Heart right ventricle (tissue), 16 donors: ENCODE measurements around the gene ZBTB7C. TPM values are rescaled to one million over a fixed set of nuclear protein-coding genes. Genes with fewer than 3 reads are reported as not detected.

Source experiments
- ATAC-seq, 8 donors: fragments of 200-7000 bp; cut with Tn5 transposase; one replicate each; pipeline ENCODE4 v1.9.1; 2020; ENCODE audit warnings: mild to moderate bottlenecking in 8 of 8, moderate library complexity in 8 of 8, moderate number of reproducible peaks in 1 of 8
- DNase-seq, 2 donors: peaks; one replicate each; pipeline ENCODE4 v3.0.0-alpha.2; 2020
- H3K27ac ChIP-seq, 10 donors: fragments of 200-600 bp; sonication (generic) in 2 of 10; one replicate each; pipeline versions ENCODE4 v1.5.0 to v1.8.0; 2020 to 2022; ENCODE audit warnings: mild to moderate bottlenecking in 3 of 10
- H3K27me3 ChIP-seq, 7 donors: fragments of 200-600 bp; one replicate each; pipeline ENCODE4 v1.8.0; 2021 to 2022; ENCODE audit warnings: mild to moderate bottlenecking in 2 of 7
- H3K36me3 ChIP-seq, 9 donors: fragments of 200-600 bp; sonication (generic) in 1 of 9; one replicate each; pipeline versions ENCODE4 v1.5.0 to v1.8.0; 2020 to 2022; ENCODE audit warnings: mild to moderate bottlenecking in 2 of 9
- H3K4me1 ChIP-seq, 9 donors: fragments of 200-600 bp; sonication (generic) in 1 of 9; one replicate each; pipeline versions ENCODE4 v1.5.0 to v1.8.0; 2020 to 2022; ENCODE audit warnings: mild to moderate bottlenecking in 4 of 9
- H3K4me3 ChIP-seq, 10 donors: fragments of 200-600 bp; sonication (generic) in 2 of 10; one replicate each; pipeline versions ENCODE4 v1.5.0 to v1.8.0; 2020 to 2022; ENCODE audit warnings: mild to moderate bottlenecking in 7 of 10, moderate library complexity in 2 of 10
- H3K9me3 ChIP-seq, 11 donors: fragments of 200-600 bp in 10 of 11; sonication (generic) in 2 of 11; one replicate each; pipeline versions ENCODE4 v1.5.0 to v1.8.0; 2013 to 2022; ENCODE audit warnings: mild to moderate bottlenecking in 2 of 11, control low read depth in 1 of 11, moderate library complexity in 1 of 11
- CTCF ChIP-seq, 9 donors: fragments of 200-600 bp; sonication (generic) in 2 of 9; IDR thresholded peaks; one replicate each; pipeline versions ENCODE4 v1.5.0 to v1.8.0; 2021 to 2022; ENCODE audit warnings: antibody characterized with exemption in 9 of 9, mild to moderate bottlenecking in 5 of 9, moderate library complexity in 1 of 9
- WGBS, 2 donors: extraction: QIAGEN DNeasy Blood & Tissue Kit; methylation state at CpG; one replicate each; pipeline ENCODE4 v1.1.7; 2013; ENCODE audit warnings: inconsistent platforms in 1 of 2; 5-methylcytosine and 5-hydroxymethylcytosine counted together
- intact Hi-C, 10 donors: fragments of 100-400 bp; cut with DNase I; formaldehyde crosslinking; loops; one replicate each; pipeline versions ENCODE4 v1.11.1 to v1.14.2; 2022
- polyA plus RNA-seq, 2 donors: library from polyadenylated mRNA; stranded (reverse); fragments of 200-250 nt; gene quantifications; one replicate each; pipeline ENCODE4 v1.2.3, GENCODE V29; 2013
- total RNA-seq, 10 donors: library from RNA; stranded (reverse); fragmentation: NEBNext Ultra II Directional in 3 of 10; extraction: Animal tissue kit (Norgen Biotek cat#: 25700) in 3 of 10; gene quantifications; one replicate each; pipeline versions ENCODE4 v1.2.1 to v1.2.4, GENCODE V29; 2021 to 2023
- donor health status: Arrhythmogenic right ventricular cardiomyopathy.
- donor health status: ischemic (EF 13 %, LVEDD 7.1; RV severe dilation, severe dysfunction).
- donor health status: healthy with polysubstance abuse.
- donor health status: DM: no; HTN: yes; CAD: no.
- donor health status: DM: no; HTN: no; CAD: no.
- donor health status: ischemic (EF 25% LVEDD 6.9; RV normal size, moderate dysfunction).
- donor health status: ischemic (EF 25% LVEDD 5.7; RV mildly dilated, moderate dysfunction).
- donor health status: healthy.
- donor health status: DM: yes; HTN: yes; CAD: no.
- donor health status: Ischemic cardiomyopathy.
- donor health status: ischemic (EF 35%, LVEDD 5.7; RV mildly dilated, moderate dysfunction).
- donor health status: nonischemic (EF 11% LVEDD 7.7; RV severe dilation, severe dysfunction).
- donor health status: DM: yes; HTN: yes; CAD: no.
- donor health status: PGD.
- donor health status: ischemic (EF 29% LVEDD 5.4; RV normal size, mild dysfunction).
- donor health status: nonischemic (EF 23%, LVEDD 6.1; RV moderate dilation, normal function).

ZBTB7C gene
- total and polyA plus RNA-seq, 12 donors = 0.49 to 6.3 (median 1.5) TPM

GRCh38 chr18:48190994-48191393, 218.2 kb downstream of the ZBTB7C start:
- Histone ChIP-seq H3K9me3 (no peaks in the 10 kb centered on the region), H3K27ac (no peak overlapping the region), H3K36me3 (no peaks in the 10 kb centered on the region), H3K27me3 (no peaks in the 10 kb centered on the region), H3K4me1 (peaks cover 8 to 34% (median 15%) of the 10 kb centered on the region in 9 donors), H3K4me3 (no peak overlapping the region)
- DNase-seq = no peak
- intact Hi-C loops = no loop called here
- TF ChIP-seq CTCF (IDR thresholded peaks at IDR 0.05) = no peak
- WGBS, 2 donors = 91 to 97% methylated on average over 7 of the region's 7 CpGs
- no peak for ATAC-seq

GRCh38 chr18:48188609-48189008, 220.6 kb downstream of the ZBTB7C start:
- Histone ChIP-seq H3K27ac (no peak overlapping the region), H3K4me3 (no peak overlapping the region), H3K27me3 (no peaks in the 10 kb centered on the region), H3K4me1 (peaks cover 0 to 16% (median 6%) of the 10 kb centered on the region in 9 donors), H3K9me3 (no peaks in the 10 kb centered on the region), H3K36me3 (no peaks in the 10 kb centered on the region)
- no peak for DNase-seq
- intact Hi-C loops = loop anchor here in 1 of 10 donors (5.0 kb wide), 1 partner anchor 51 kb away; no protein-coding TSS in a partner anchor
- no peak for ATAC-seq
- no peak for TF ChIP-seq CTCF (IDR thresholded peaks at IDR 0.05)
- WGBS, 2 donors = 96% methylated on average over 2 of the region's 2 CpGs

- Histone ChIP-seq H3K27me3 (no peaks in the 10 kb centered on the region), H3K4me3 (no peak overlapping the region), H3K27ac (no peak overlapping the region), H3K36me3 (no peaks in the 10 kb centered on the region), H3K9me3 (no peaks in the 10 kb centered on the region), H3K4me1 (peaks cover 0 to 13% (median 4%) of the 10 kb centered on the region in 9 donors)
- DNase-seq (no peak), ATAC-seq (no peak)
- no peak for TF ChIP-seq CTCF (IDR thresholded peaks at IDR 0.05)
- intact Hi-C loops = loop anchor here in 1 of 10 donors (5.0 kb wide), 1 partner anchor 50 kb away; no protein-coding TSS in a partner anchor
- 90 to 92% methylated on average over 6 of the region's 6 CpGs for WGBS, 2 donors
Measured at GRCh38 chr18:48186861-48187260, 222.3 kb downstream of the ZBTB7C start.

GRCh38 chr18:48186131-48186766, 222.9 kb downstream of the ZBTB7C start:
- intact Hi-C loops = loop anchor here in 1 of 10 donors (5.0 kb wide), 1 partner anchor 49 kb away; no protein-coding TSS in a partner anchor
- no peak for TF ChIP-seq CTCF (IDR thresholded peaks at IDR 0.05)
- Histone ChIP-seq H3K4me1 (peaks cover 0 to 13% (median 4%) of the 10 kb centered on the region in 9 donors), H3K27me3 (no peaks in the 10 kb centered on the region), H3K9me3 (no peaks in the 10 kb centered on the region), H3K36me3 (no peaks in the 10 kb centered on the region), H3K4me3 (no peak overlapping the region), H3K27ac (no peak overlapping the region)
- DNase-seq (no peak), ATAC-seq (peak in 6 of 8 donors; percentile 12 to 78 (median 52))
- WGBS, 2 donors = 50 to 54% methylated on average over 20 of the region's 20 CpGs
